ENCODE measurements around the gene ABCC2. TPM values are rescaled to one million over a fixed set of nuclear protein-coding genes. Genes with fewer than 3 reads are reported as not detected.
"Not testable (repeated sequence)": the region's sequence is repeated elsewhere in the genome, so short reads cannot be mapped to it uniquely, and the experiment has no call there.

ABCC2 gene
- total RNA-seq, 2 donors from 2014 or later: 1.3 to 1.5 TPM

DNA sequence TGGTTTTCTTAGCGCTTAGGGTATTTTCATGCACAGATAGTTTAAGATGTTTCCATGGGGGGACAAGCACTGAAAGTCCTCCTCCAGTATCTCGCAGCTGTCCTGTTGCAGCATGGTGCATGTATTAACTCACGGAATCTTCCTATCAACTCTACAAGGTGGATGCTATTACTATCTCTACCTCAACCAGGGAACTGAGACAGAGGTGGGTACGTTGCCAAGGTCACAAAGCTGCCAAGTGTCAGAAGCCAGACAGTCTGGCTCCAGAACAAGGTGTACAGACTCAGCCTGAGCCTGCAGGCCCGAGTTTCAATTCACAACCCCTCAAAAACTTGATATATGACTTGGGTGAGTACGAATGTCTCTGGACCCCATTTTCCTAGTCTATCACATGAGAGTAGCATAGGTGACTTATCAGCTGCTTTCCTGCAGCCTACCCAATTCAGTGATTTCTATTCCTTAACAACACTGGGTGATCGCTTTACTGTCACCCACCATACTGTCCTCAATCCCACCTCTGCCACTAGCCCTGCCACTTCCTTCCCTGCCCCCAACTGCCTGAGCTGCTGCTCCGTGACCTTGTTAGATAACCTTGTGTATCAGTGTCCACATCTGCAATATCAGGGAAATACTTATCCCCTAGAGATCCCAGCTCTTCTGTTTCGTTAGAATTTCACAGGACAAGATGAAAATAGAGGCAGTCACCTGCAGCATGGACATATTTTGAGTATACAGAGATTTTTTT lies 92.1 kb downstream of the ABCC2 start:
- H3K27me3 Mint-ChIP-seq (ENCODE audit: low read depth): peaks cover 64% of the 10 kb centered on the region

DNA sequence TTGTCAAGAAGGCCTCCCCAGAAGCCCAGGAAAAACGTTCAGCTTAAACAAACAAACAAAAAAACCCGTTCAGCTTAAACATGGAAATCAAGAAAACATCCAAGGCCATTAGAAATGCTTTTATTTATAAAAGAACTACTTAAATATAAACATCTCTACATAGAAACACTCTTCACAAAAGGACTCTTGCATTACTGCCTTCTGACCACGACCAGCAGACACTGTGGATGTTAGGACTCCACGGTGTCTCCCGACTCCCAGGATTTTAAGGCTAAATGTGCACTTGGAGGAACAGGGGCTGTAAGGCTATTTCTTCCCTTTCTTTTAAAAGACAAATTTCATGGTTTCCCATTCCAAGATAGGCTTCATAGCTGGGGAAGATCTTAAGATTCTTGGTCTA lies 93.0 kb downstream of the ABCC2 start:
- Mint-ChIP-seq H3K4me1 (ENCODE audit: low read depth) (peaks cover 31% of the 10 kb centered on the region), H3K27ac (no peak overlapping the region), H3K27me3 (ENCODE audit: low read depth) (peaks cover 55% of the 10 kb centered on the region), H3K9me3 (no peaks in the 10 kb centered on the region), H3K36me3 (ENCODE audit: insufficient read depth in 2 of 2) (peaks cover 2 to 3% of the 10 kb centered on the region in 2 donors), H3K4me3 (no peak overlapping the region)
- DNase-seq: no peak
- no peak for ATAC-seq (replicated peaks in 1 of 2)

More for the DNA sequence above, 92.1 kb downstream of the ABCC2 start:
- no peak overlapping the region for H3K27ac Mint-ChIP-seq
- no peaks in the 10 kb centered on the region for H3K9me3 Mint-ChIP-seq
- DNase-seq (no peak), ATAC-seq (replicated peaks in 1 of 2) (no peak)
- peaks cover 0 to 3% of the 10 kb centered on the region in 2 donors for H3K36me3 Mint-ChIP-seq (ENCODE audit: insufficient read depth in 2 of 2)
- no peak overlapping the region for H3K4me3 Mint-ChIP-seq
- H3K4me1 Mint-ChIP-seq (ENCODE audit: low read depth): peaks cover 40% of the 10 kb centered on the region

DNA sequence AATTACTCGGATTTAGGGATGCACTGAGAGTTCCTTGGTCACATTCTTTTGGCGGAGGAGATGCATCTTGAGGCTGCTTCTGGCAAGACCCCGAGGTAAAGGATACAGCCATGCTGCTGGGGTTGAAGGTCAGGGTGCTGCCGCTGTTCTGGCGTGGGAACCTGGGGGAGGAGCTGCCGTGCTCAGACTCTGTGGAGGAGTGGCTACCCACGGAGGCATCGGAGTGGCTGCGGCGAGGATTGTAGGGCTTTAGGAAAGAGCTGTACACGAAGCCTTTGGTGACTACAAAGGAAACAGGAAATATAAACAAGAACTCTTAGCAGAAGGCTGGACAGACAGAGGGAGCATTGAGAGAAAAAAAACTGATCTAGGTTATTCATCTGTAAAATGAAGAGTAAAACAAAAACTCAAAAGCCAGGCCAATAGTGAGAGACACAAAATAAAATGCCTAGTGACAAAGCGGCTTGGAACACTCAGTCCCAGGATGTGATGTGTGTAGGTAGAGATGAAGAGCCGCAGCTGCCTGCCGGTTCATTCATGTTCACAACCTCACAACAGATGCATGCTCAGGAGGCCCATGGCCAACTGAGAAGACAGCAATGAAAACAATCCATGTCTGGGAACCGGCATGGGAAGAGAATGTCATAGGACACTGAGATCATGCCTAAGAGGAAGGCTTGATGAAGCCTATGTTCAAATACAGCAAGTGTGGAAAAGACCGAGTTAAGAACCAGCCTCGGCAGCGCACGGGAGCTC lies 97.8 kb downstream of the ABCC2 start:
- H3K36me3 Mint-ChIP-seq (ENCODE audit: insufficient read depth in 2 of 2): peaks cover 2 to 3% of the 10 kb centered on the region in 2 donors
- ATAC-seq (replicated peaks in 1 of 2): no peak
- no peaks in the 10 kb centered on the region for H3K9me3 Mint-ChIP-seq
- DNase-seq: no peak
- no peak overlapping the region for H3K4me3 Mint-ChIP-seq
- peaks cover 5% of the 10 kb centered on the region for H3K4me1 Mint-ChIP-seq (ENCODE audit: low read depth)
- H3K27me3 Mint-ChIP-seq (ENCODE audit: low read depth): peaks cover 12% of the 10 kb centered on the region
- no peak overlapping the region for H3K27ac Mint-ChIP-seq

DNA sequence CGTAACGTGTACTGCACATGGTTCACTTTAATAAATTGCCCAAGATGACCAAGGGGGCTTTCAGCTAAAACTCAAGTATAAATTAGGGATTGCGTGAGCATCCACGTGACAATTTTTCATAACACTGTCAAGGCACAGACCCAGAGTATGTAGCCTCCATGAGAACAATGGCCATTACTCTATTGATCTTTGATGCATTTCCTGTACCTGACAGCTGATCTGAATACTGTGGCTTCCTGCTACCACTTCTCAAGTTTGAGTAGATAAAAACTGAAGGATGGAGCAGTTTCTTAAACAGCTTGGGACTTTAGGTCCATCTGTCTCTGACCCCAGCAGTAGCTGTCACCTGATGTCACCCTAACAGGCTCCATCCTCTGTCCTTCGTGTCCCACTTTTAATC lies 98.9 kb downstream of the ABCC2 start:
- ATAC-seq (replicated peaks in 1 of 2): no peak
- Mint-ChIP-seq H3K4me1 (ENCODE audit: low read depth) (peaks cover 5% of the 10 kb centered on the region), H3K36me3 (ENCODE audit: insufficient read depth in 2 of 2) (peaks cover 2 to 3% of the 10 kb centered on the region in 2 donors), H3K4me3 (no peak overlapping the region), H3K27me3 (ENCODE audit: low read depth) (peaks cover 1% of the 10 kb centered on the region), H3K9me3 (no peaks in the 10 kb centered on the region), H3K27ac (no peak overlapping the region)
- no peak for DNase-seq

DNA sequence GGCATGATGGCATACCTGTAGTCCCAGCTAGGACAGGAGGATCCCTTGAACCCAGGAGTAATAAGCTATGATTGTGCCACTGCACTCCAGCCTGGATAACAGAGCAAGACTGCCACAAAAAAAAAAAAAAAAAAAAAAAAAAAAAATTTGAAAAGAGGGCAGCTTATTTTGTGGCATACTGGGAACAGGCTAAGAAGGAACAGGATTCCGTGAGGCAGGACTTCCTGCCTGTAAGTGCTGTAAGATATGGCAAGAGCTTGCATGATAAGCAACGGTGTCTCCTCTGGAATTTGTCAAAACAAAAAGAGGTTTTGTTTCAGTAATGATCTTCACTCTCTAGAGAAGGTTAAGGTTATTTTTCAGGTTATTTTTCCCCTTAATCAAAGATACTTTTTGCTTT lies 101.1 kb downstream of the ABCC2 start:
- ATAC-seq (replicated peaks in 1 of 2) (no peak), DNase-seq (no peak)
- Mint-ChIP-seq H3K4me1 (ENCODE audit: low read depth) (no peaks in the 10 kb centered on the region), H3K4me3 (no peak overlapping the region), H3K9me3 (no peaks in the 10 kb centered on the region), H3K27me3 (ENCODE audit: low read depth) (no peaks in the 10 kb centered on the region), H3K27ac (no peak overlapping the region), H3K36me3 (ENCODE audit: insufficient read depth in 2 of 2) (peaks cover 2 to 3% of the 10 kb centered on the region in 2 donors)

DNA sequence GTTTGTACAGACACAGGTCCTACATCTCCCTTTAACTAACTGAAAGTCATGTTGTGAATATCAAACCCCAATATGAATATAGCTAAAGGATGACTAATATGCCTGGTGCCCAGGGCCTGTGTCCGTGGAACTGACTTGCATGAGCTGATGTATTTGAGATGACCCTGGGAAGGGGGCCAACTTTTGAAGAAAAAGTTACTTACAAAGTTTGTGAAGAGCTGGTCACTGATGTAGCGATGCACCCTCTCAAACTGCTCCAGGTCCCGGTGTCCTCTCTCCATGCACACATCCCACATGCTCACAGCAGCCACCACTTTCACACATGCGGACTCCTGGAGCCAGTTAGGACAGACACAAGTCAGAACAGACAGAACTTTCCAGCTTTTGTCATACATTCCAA lies 106.2 kb downstream of the ABCC2 start:
- H3K9me3 Mint-ChIP-seq: no peaks in the 10 kb centered on the region
- no peaks in the 10 kb centered on the region for H3K36me3 Mint-ChIP-seq (ENCODE audit: insufficient read depth in 2 of 2)
- H3K27me3 Mint-ChIP-seq (ENCODE audit: low read depth): no peaks in the 10 kb centered on the region

DNA sequence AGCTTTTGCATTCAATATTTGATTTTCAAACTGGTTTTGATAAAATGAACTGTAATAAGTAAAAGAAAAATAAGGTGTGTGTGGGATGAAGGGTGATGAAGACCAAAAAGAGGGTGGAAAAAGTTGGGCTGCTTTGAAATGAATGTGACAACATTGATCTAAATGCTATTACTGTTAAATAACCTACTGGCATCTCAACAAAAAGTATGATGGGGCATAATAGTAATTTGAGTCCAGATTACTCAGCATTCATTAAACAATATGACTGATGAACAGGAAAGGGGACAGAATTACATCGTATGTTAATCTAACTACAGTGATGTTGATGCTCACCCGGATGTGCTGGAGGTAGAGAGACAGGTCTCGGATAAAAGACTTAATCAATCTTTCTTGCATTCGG lies 112.2 kb downstream of the ABCC2 start:
- Mint-ChIP-seq H3K27ac (no peak overlapping the region), H3K4me1 (ENCODE audit: low read depth) (no peaks in the 10 kb centered on the region), H3K4me3 (no peak overlapping the region), H3K36me3 (ENCODE audit: insufficient read depth in 2 of 2) (no peaks in the 10 kb centered on the region), H3K27me3 (ENCODE audit: low read depth) (no peaks in the 10 kb centered on the region), H3K9me3 (no peaks in the 10 kb centered on the region)
- ATAC-seq (replicated peaks in 1 of 2): no peak
- DNase-seq: no peak

More for the DNA sequence above, 106.2 kb downstream of the ABCC2 start:
- no peak overlapping the region for H3K27ac Mint-ChIP-seq
- H3K4me3 Mint-ChIP-seq: no peak overlapping the region
- DNase-seq (no peak), ATAC-seq (replicated peaks in 1 of 2) (no peak)
- no peaks in the 10 kb centered on the region for H3K4me1 Mint-ChIP-seq (ENCODE audit: low read depth)

DNA sequence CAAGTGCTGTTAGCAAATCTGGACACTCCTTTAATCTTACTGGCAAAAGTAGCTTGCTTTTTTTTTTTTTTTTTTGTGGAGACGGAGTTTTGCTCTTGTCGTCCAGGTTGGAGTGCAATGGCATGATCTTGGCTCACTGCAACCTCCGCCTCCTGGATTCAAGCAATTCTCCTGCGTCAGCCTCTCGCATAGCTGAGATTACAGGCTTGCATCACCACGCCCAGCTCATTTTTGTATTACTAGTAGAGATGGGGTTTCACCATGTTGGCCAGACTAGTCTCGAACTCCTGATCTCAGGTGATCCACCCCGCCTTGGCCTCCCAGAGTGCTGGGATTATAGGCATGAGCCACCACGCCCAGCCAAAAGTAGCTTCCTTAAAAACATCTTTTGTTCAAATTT lies 112.6 kb downstream of the ABCC2 start:
- not testable (repeated sequence) for H3K27ac Mint-ChIP-seq; H3K36me3 Mint-ChIP-seq (ENCODE audit: insufficient read depth in 2 of 2); H3K4me3 Mint-ChIP-seq; ATAC-seq (replicated peaks in 1 of 2); H3K27me3 Mint-ChIP-seq (ENCODE audit: low read depth); H3K9me3 Mint-ChIP-seq; DNase-seq; H3K4me1 Mint-ChIP-seq (ENCODE audit: low read depth)

DNA sequence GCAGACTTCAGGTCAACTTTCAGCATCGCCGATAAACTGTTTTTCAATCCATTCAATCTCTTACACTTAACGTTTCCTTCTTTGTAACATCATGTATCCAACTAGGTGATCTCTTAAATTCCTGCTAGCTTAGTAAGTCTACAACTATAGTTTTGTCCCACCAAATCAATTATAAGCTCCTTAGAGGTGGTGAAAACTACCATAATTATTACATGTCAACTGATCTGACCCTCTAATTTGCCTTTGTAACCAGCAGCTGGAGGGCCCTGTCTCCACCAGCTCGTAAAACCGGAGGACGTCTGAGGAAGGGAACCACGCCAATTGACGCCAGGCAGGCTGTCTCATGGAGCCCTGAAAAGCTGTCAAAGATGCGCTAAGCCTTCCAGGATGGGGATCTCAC lies 113.4 kb downstream of the ABCC2 start:
- Mint-ChIP-seq H3K9me3 (no peaks in the 10 kb centered on the region), H3K4me3 (no peak overlapping the region), H3K36me3 (ENCODE audit: insufficient read depth in 2 of 2) (no peaks in the 10 kb centered on the region), H3K4me1 (ENCODE audit: low read depth) (no peaks in the 10 kb centered on the region), H3K27ac (no peak overlapping the region), H3K27me3 (ENCODE audit: low read depth) (no peaks in the 10 kb centered on the region)
- ATAC-seq (replicated peaks in 1 of 2): no peak
- no peak for DNase-seq

Other genes starting within 250 kb of the ABCC2 start
- gene NKX2-3, start 249.7 kb upstream of the ABCC2 start, total RNA-seq: not detected
- gene SLC25A28, start 162.2 kb upstream of the ABCC2 start, total RNA-seq: 10 to 100 TPM; 86.2 to 98.9 TPM
- 1 to 10 TPM; 3.9 to 4.1 TPM for gene ENTPD7, start 123.1 kb upstream of the ABCC2 start, total RNA-seq
- gene COX15, start 50.5 kb upstream of the ABCC2 start, total RNA-seq: 10 to 100 TPM; 33.4 to 38.2 TPM
- gene CUTC, start 50.4 kb upstream of the ABCC2 start, total RNA-seq: 10 to 100 TPM; 23.8 to 29.4 TPM
- gene DNMBP, start 227.3 kb downstream of the ABCC2 start, total RNA-seq: 1 to 10 TPM; 2.3 to 2.9 TPM

Measured in activated T-cell treated with anti-CD3 and anti-CD28 coated beads, Interleukin-2, amount 50 U/mL, for 72 hours (primary cell).